ENCODE data around the gene DCP2.

DCP2 gene

DNA sequence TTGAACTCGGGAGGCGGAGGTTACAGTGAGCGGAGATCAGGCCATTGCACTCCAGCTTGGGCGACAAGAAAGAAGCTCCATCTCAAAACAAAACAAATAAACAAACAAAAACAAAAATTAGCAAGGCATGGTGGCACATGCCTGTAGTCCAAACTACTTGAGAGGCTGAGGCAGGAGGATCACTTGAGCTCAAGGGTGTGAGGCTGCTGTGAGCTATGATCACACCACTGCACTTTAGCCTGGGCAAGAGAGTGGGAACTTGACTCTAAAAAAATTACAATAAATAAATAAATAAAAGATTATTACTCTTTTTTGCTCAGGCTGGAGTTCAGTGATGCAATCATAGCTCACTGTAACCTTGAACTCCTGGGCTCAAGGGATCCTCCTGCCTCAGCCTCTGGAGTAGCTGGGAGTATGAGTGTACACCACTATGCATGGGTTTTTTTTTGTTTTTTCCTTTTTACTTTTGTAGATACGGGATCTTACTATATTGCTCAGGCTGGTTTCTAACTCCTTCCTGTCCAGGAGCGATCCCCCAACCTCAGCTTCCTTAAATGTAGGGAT, 9.0 kb upstream of the DCP2 start:
- no peak overlapping the region for H3K4me3 ChIP-seq (replicated peaks in 1 of 2; ENCODE audit: low read depth in 2 of 2, low read length in 2 of 2)

GRCh38 chr5:112968411-112969106, 8.0 kb upstream of the DCP2 start:
- DNase-seq (ENCODE audit: low read depth in 2 of 2), result no peak
- TF ChIP-seq, protein P1, sequence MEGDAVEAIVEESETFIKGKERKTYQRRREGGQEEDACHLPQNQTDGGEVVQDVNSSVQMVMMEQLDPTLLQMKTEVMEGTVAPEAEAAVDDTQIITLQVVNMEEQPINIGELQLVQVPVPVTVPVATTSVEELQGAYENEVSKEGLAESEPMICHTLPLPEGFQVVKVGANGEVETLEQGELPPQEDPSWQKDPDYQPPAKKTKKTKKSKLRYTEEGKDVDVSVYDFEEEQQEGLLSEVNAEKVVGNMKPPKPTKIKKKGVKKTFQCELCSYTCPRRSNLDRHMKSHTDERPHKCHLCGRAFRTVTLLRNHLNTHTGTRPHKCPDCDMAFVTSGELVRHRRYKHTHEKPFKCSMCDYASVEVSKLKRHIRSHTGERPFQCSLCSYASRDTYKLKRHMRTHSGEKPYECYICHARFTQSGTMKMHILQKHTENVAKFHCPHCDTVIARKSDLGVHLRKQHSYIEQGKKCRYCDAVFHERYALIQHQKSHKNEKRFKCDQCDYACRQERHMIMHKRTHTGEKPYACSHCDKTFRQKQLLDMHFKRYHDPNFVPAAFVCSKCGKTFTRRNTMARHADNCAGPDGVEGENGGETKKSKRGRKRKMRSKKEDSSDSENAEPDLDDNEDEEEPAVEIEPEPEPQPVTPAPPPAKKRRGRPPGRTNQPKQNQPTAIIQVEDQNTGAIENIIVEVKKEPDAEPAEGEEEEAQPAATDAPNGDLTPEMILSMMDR (IDR thresholded peaks at IDR 0.05; ENCODE audit: low read depth, low read length), result no peak
- H3K4me3 ChIP-seq (replicated peaks in 1 of 2; ENCODE audit: low read depth in 2 of 2, low read length in 2 of 2), result no peak overlapping the region

More for the DNA sequence above, 9.0 kb upstream of the DCP2 start:
- TF ChIP-seq, protein P1 (IDR thresholded peaks at IDR 0.05; ENCODE audit: low read depth, low read length), result no peak
- DNase-seq (ENCODE audit: low read depth in 2 of 2), result no peak

GRCh38 chr5:112971276-112971675, 5.3 kb upstream of the DCP2 start:
- TF ChIP-seq, protein P1 (IDR thresholded peaks at IDR 0.05; ENCODE audit: low read depth, low read length), result no peak
- H3K4me3 ChIP-seq (replicated peaks in 1 of 2; ENCODE audit: low read depth in 2 of 2, low read length in 2 of 2), result no peak overlapping the region

GRCh38 chr5:112973036-112973435, 3.6 kb upstream of the DCP2 start:
- DNase-seq (ENCODE audit: low read depth in 2 of 2), result no peak
- no peak overlapping the region for H3K4me3 ChIP-seq (replicated peaks in 1 of 2; ENCODE audit: low read depth in 2 of 2, low read length in 2 of 2)
- TF ChIP-seq, protein P1 (IDR thresholded peaks at IDR 0.05; ENCODE audit: low read depth, low read length), result no peak

More at GRCh38 chr5:112971276-112971675, 5.3 kb upstream of the DCP2 start:
- DNase-seq (ENCODE audit: low read depth in 2 of 2), result no peak

GRCh38 chr5:112973904-112974303, 2.7 kb upstream of the DCP2 start:
- DNase-seq (ENCODE audit: low read depth in 2 of 2), result no peak
- no peak overlapping the region for H3K4me3 ChIP-seq (replicated peaks in 1 of 2; ENCODE audit: low read depth in 2 of 2, low read length in 2 of 2)
- TF ChIP-seq, protein P1 (IDR thresholded peaks at IDR 0.05; ENCODE audit: low read depth, low read length), result no peak

DNA sequence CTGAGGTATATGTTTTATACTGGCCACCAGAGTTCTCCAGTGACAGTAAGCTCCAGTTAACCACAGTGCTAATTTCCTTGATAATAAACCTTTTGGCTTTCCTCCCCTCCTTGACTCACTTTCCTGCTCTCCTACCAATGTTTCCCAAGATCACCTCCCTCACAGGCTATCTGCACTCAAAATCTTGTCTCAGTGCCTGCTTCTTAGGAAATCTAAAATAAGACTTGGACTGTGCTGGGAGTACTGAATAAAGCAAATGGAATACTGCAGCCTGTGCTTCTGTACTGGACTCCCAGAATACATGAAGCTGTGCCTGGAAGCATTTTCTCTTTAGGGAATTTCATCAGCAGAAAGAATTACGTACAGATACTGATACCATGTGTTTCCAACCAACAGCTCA, 1.7 kb upstream of the DCP2 start:
- peak in 1 of 2 donors; percentile 52 for DNase-seq (ENCODE audit: low read depth in 2 of 2)
- H3K4me3 ChIP-seq (replicated peaks in 1 of 2; ENCODE audit: low read depth in 2 of 2, low read length in 2 of 2), result no peak overlapping the region
- TF ChIP-seq, protein P1 (IDR thresholded peaks at IDR 0.05; ENCODE audit: low read depth, low read length), result no peak
